Midbrain (tissue), 1 donor: ENCODE results near the gene PRSS36.
A peak's percentile ranks its signal among the peaks of the same experiment; 100 is the strongest.
"Not testable (repeated sequence)": the region's sequence is repeated elsewhere in the genome, so short reads cannot be mapped to it uniquely, and the experiment has no call there.

Experiments
- DNase-seq: peaks from one replicate; lab custom pipeline; 2025; lab: John Stamatoyannopoulos, UW

PRSS36 gene

GRCh38 chr16:31120129-31120528 is 29.7 kb downstream of the PRSS36 start:
- DNase-seq: no peak

GRCh38 chr16:31118223-31119155 is 31.4 kb downstream of the PRSS36 start:
- DNase-seq: no peak

GRCh38 chr16:31117384-31118222 is 32.3 kb downstream of the PRSS36 start, which contains the start of gene KAT8:
Gene KAT8 (plus strand): TSS chr16:31117664. CDS start chr16:31117682, 18 bp downstream.
- DNase-seq: peak; percentile 99

DNA sequence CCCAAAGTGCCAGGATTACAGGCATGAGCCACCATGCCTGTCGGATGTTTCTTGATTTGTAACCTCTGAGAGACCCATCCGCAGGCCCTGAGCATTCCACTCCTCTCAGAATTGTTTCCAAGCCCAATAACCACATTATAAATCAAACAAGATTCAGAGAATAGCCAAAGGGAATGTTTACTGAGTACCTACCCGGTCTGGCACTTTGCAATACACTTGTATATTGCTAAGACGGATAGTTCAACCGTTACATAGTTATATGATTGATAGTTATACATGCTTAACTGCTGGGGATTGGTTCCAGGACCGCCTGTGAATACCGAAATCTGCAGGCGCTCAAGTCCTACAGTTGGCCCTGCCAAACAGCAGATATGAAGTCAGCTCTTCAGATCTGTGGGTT is 35.4 kb downstream of the PRSS36 start:
- DNase-seq: no peak

DNA sequence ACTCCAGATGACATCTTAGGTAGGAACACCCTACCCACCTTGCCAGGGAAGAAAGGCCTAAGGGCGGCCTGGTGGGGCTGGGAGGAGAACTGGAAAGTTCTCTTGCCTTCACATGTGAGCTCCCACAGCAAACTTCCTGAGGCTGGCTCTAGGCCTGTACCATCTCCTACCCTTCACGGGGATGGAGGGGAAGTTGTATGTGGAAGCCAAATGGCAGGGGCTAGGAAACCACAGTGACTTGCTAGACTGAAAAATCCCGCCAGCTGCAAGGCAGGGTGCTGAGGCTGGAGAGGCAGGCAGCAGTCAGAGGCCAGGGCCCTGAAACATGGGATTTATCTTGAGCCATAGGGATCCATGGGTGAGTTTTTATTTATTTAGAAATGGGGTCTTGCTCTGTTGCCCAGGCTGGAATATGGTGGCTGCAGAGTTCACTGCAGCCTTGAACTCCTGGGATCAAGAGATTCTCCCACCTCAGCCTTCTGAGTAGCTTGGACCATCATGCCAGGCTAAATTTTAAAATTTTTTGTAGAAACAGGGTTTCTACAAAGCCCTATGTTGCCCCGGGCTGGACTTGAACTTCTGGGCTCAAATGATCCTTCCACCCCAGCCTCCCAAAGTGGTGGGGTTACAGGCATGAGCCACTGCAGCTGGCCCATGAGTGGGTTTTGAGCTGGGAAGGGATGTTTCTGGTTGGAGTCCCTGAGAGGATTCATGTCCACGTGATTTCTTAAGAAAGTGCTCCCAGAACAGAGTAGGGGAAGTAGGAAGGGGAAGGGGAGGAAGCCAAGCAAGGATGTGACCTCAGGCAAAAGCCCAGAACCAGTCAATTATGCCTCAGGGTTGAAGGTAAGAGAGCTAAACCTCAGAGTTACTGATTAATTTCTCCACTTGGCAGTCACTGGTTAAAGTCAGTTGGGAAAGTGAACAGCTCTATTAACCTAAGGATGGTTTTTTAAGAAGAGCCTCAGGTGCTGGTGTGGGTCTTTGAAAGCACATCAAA is 36.4 kb downstream of the PRSS36 start:
- DNase-seq: peak; percentile 1

GRCh38 chr16:31112711-31113110 is 37.2 kb downstream of the PRSS36 start:
- no peak for DNase-seq

DNA sequence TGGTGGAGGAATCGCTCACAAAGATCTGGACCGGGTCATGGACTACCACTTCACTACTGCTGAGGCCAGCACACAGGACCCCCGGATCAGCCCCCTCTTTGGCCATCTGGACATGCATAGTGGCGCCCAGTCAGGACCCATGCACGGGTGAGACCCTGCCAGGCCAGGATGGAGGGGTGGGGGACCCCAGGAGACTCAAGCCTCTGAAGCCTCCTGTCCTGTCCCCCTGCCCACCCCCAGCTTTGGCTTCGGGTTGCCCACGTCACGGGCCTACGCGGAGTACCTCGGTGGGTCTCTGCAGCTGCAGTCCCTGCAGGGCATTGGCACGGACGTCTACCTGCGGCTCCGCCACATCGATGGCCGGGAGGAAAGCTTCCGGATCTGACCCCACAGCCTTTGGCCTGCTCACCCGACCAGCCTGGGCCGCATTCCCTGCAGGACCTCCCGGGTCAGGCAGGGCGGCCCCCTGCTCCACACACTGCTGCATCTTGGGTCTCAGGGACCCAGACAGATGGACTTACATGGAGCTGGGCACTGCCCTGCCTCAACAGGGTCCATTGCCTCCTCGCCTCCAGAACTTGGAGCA is 37.9 kb downstream of the PRSS36 start:
- DNase-seq: no peak

DNA sequence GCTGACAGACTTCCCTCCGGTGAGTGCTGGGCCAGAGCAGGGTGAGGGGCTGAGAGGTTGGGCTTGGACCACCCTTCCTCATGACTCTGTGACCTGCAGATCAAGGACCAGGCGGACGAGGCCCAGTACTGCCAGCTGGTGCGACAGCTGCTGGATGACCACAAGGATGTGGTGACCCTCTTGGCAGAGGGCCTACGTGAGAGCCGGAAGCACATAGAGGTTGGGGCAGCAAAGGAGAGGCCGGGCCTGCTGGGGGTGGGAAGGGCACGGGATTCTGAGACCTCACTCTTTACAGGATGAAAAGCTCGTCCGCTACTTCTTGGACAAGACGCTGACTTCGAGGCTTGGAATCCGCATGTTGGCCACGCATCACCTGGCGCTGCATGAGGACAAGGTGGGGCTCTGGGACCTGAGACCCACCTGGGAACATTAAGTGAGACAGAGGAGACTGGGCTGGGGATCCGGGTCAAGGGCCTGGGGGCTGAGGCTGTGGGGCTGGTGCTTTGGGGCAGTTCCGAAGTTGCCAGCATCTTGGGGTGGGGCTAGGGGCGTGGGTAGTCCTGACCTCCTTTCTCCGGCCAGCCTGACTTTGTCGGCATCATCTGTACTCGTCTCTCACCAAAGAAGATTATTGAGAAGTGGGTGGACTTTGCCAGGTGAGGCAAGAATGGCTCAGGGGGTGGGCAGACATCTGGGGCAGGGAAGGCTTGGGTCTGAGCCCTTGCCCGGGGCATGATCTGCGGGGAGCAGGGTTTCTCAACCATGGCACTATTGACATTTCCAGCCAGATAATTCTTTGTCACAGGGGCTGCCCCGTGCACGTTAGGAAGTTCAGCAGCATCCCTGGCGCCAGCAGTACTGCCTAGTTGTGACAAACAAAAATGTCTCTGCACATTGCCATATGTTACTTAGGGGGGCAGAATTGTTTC is 39.5 kb downstream of the PRSS36 start:
- no peak for DNase-seq

DNA sequence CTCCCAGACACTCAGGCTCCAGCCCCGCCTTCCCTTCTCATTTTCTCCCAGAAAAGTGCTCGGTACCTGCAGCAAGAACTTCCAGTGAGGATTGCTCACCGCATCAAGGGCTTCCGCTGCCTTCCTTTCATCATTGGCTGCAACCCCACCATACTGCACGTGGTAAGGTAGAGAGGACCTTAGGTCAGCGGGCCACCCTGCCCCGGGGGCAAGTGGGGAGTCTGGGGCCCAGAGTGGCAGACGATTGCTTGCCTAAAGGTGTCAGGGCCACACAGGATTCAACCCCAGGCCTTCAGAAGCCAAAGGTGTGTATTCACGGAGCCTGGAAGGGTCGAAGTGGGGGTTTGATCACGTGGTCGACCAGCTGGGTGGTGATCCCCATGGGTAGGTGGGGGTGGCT is 40.2 kb downstream of the PRSS36 start:
- no peak for DNase-seq

DNA sequence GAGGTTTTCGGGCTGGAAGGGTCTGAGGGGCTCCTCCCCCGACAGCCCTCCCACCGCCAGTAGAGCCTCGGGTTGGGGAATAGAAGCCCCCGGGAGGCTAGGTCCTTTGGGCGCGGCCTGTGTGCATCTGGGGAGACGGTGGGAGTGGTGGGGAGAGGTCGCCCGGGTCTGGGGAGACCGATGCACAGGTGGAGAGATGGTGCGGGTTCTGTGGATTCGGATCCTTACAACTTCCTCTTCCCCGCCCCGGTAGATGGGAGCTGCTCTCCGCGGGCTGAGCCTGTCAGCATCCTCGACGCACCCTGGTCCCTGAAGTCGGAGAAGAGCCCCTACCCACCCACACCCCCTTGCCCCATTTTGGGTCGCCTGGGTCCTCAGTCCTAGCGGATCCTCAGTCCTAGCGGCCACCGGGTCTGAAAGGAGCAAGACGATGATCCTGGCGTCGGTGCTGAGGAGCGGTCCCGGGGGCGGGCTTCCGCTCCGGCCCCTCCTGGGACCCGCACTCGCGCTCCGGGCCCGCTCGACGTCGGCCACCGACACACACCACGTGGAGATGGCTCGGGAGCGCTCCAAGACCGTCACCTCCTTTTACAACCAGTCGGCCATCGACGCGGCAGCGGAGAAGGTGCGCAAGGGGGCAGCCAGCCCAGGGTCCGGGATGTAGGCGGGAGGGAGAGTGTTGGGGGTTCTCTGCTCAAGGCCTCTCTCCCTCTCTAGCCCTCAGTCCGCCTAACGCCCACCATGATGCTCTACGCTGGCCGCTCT is 40.9 kb downstream of the PRSS36 start:
- DNase-seq: no peak

- DNase-seq: peak; percentile 75
Observed at GRCh38 chr16:31108035-31108793, 41.7 kb downstream of the PRSS36 start, which contains the start of gene BCKDK. Gene BCKDK (plus strand): TSS chr16:31108386. CDS start chr16:31109224, 838 bp downstream.

DNA sequence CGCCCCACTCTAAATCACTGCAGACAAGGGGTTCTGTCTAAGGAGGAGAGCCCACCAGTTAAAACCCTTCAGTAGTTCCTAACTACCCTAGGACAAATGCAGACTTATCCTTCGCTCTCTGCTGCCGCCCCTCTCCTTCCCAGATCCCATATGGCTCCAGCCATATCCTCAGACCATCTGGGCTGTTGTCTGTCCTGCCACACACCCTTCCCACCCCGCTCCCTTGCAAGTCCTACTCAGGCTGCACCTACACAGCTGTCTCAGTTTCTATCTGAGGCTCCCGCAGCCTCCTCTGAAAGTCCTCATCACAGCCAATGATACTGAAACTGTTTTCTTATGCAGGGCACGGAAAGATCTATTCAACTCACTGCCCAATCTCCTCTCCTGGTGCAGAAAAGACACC is 42.4 kb downstream of the PRSS36 start:
- DNase-seq: no peak

- DNase-seq: no peak
Observed at GRCh38 chr16:31106509-31107464, 43.1 kb downstream of the PRSS36 start.

DNA sequence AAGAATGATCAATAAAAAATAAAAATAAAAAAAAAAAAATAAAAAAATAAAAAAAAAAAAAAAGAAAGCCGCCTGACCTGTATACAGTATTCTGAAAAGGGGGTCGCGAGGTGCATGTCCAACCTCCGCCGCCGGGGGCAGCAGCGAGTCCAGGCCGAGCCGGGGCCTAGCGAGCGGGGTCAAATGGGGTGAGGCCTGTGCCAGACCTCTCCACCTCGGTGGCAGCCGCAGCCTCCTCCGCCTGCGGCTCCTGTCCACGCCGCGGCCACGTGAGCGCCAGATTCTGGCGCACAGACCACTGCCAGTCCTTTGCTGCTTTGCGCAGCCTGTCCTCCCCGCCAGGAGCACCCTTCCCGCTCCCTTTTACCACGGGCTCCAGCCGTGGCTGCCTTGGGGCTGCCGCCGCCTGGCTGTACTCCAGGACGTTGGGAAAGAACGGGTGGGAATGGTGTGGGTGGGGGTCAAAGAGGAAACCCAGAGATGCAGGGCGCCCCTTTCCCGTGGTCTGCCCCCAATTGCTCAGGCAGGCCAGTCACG is 44.1 kb downstream of the PRSS36 start:
- DNase-seq: peak; percentile 73

GRCh38 chr16:31100876-31101641 is 48.8 kb downstream of the PRSS36 start:
- not testable (repeated sequence) for DNase-seq
